Nephron (organoid): ENCODE data around the gene PRPF31.

ENCODE experiments used
- H3K27ac Mint-ChIP-seq, 3 experiments: 2 replicates each; pipeline ENCODE4 v1.8.0; 2020; ENCODE audit warnings: mixed read lengths in 3 of 3, mild to moderate bottlenecking in 2 of 3, moderate library complexity in 1 of 3
- H3K27me3 Mint-ChIP-seq: 2 replicates; pipeline ENCODE4 v1.8.0; 2021; ENCODE audit warnings: low read depth, mild to moderate bottlenecking, moderate library complexity, mixed read lengths
- H3K36me3 Mint-ChIP-seq: 2 replicates; pipeline ENCODE4 v1.8.0; 2020; ENCODE audit warnings: low read depth, mixed read lengths
- H3K4me1 Mint-ChIP-seq: 2 replicates; pipeline ENCODE4 v1.8.0; 2020; ENCODE audit warnings: mixed read lengths
- H3K4me3 Mint-ChIP-seq, 3 experiments: 2 replicates each; pipeline ENCODE4 v1.8.0; 2020; ENCODE audit warnings: mild to moderate bottlenecking in 3 of 3, mixed read lengths in 3 of 3, moderate library complexity in 2 of 3
- H3K9me3 Mint-ChIP-seq: 2 replicates; pipeline ENCODE4 v1.8.0; 2020; ENCODE audit warnings: mixed read lengths
- TF ChIP-seq, protein P1 (sequence below), 3 experiments: fragments of 200-600 bp; sonication (generic); IDR thresholded peaks; one replicate each; pipeline ENCODE4 v1.5.0; 2021; ENCODE audit warnings: antibody characterized with exemption in 3 of 3; ENCODE audit not compliant: unreplicated experiment in 3 of 3

The PRPF31 gene

DNA sequence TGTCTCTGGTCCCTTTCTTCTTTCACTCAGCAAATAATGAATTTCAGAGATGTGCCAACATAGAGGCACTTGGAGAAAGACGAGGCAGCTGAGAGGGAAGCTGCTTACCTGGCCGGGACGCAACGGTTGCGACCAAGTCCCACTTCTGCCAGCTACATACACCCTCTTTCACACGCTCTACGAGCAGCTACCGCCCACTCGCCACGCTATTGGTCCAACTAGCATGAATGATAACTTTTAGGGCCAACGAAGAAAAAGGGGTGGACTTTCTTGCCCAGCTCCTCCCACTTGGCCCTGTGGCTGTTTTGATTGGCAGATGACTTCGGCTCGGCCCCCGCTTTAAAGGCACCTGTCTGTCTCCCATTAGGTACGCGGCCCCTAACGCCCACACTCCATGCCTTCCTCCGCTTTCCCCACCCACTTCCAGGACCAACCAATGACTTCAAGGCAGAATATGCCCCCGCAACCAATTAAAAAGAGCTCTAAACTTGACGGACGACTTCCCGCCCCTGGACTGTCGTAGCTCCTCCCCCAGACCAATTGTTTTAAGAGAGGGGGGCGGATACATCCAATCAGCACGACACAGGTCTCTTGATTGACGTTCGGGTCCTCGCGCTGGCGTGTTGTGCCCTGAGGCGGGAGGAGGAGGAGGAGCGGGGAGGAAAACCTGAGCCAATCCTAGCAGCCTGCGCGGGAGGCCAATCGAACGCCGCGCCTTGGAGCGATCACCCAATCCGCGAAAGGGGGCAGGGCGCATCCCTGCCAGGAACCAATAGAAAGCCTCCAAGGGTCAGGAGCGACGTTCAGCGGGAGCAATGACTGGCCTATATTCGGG, 21.5 kb downstream of the PRPF31 start:
- peak overlapping the region; percentile 37 to 86 (median 75) for H3K27ac Mint-ChIP-seq
- peaks cover 14% of the 10 kb centered on the region for H3K36me3 Mint-ChIP-seq
- H3K4me3 Mint-ChIP-seq, result peak overlapping the region; percentile 85 to 88 (median 87)
- no peaks in the 10 kb centered on the region for H3K27me3 Mint-ChIP-seq
- no peaks in the 10 kb centered on the region for H3K9me3 Mint-ChIP-seq
- TF ChIP-seq, protein P1, sequence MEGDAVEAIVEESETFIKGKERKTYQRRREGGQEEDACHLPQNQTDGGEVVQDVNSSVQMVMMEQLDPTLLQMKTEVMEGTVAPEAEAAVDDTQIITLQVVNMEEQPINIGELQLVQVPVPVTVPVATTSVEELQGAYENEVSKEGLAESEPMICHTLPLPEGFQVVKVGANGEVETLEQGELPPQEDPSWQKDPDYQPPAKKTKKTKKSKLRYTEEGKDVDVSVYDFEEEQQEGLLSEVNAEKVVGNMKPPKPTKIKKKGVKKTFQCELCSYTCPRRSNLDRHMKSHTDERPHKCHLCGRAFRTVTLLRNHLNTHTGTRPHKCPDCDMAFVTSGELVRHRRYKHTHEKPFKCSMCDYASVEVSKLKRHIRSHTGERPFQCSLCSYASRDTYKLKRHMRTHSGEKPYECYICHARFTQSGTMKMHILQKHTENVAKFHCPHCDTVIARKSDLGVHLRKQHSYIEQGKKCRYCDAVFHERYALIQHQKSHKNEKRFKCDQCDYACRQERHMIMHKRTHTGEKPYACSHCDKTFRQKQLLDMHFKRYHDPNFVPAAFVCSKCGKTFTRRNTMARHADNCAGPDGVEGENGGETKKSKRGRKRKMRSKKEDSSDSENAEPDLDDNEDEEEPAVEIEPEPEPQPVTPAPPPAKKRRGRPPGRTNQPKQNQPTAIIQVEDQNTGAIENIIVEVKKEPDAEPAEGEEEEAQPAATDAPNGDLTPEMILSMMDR (IDR thresholded peaks at IDR 0.05; ENCODE audit: unreplicated experiment in 3 of 3), result no peak
- H3K4me1 Mint-ChIP-seq, result peaks cover 37% of the 10 kb centered on the region

DNA sequence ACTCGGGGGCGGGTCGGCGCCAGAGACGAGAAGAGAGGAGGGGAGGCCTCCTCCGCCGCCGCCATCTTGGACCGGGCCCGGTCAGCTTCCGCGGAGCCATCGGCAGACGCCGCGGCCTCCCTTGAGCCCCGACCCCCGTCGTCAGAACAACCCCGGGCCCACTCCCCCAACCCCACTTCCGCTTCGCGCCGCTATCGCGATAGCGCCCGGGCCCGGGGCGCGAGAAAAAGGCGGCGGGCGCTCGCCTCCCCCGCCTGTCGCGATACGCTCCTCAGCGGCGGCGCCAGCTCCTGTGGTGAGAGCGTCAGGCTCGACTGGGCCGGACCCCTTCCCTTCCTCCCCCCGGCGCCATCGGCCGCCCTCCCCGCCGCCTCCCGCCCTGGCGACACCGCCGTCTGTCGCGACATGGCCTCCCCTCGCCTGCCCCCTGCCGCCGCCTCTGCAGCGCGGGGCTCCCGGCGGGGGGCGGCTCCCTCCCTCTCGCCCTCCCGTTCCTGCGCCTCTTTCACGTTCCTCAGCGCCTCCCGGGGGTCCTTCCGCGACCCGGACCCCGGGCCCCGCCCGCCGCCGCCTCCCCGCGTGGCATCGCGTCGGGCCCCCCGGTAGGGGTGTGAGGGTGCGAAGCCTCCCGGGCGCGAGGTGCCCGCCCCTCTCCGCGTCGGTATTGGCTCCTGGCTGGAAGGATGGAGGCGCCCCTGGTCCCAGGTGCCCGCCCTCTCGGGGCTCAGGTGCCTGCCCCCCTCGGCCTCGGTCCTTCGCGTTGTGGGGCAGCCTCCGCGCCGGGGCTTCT, 22.3 kb downstream of the PRPF31 start, which contains the start of gene CNOT3:
TSS of gene CNOT3 (plus strand) at position 64 of the 790 bp plus-strand sequence. CDS start 5,217 bp downstream, outside the sequence.
- peak within 1 kb of the TSS; percentile 85 to 93 (median 91) for H3K4me3 Mint-ChIP-seq
- no peaks in the 10 kb centered on the region for H3K27me3 Mint-ChIP-seq
- no peaks in the 10 kb centered on the region for H3K9me3 Mint-ChIP-seq
- peak within 1 kb of the TSS; percentile 86 to 93 (median 89) for H3K27ac Mint-ChIP-seq
- H3K36me3 Mint-ChIP-seq, result peaks cover 22% of the 10 kb centered on the region
- peaks cover 39% of the 10 kb centered on the region for H3K4me1 Mint-ChIP-seq
- TF ChIP-seq, protein P1 (IDR thresholded peaks at IDR 0.05; ENCODE audit: unreplicated experiment in 3 of 3), result peak in 1 of 3 experiments; percentile 22

DNA sequence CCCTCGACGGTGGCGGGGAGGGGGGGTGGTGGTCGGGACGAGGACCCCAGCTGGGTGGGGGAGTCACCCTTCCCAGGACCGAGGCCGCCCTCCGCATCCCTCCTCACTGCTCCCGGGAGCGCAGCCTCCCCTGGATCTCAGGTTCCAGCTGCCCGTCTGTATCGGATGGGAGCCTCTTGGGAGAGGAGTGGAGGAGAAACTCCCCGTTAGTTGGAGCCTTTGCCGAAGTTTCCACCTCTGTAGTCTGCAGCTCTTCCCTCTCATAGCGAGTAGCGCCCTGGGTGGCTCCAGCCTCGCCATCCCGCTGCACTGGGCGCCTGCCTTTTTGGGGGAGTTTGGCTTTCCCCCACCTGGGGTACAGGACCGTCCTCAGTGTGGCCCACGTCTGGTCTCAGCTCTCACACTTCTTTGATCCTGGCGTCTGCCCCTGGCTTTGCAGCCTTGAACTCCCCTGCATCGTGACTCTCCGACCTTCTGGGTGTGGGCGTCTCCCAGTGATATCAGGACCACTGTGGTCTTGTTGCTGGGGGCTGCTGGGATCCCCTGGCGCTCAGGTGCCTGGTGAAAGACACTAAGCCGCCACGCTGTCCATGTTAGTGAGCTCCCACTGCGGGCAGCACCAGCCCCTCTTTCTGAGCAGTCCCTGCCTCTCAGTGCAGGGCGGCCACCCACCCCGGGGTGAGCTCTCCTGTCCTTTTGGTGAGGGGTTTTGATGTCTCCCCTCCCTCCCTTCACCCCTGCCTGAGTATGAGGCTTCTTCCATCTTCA, 23.1 kb downstream of the PRPF31 start:
- H3K4me3 Mint-ChIP-seq, result peak overlapping the region; percentile 85 to 93 (median 91)
- peaks cover 39% of the 10 kb centered on the region for H3K4me1 Mint-ChIP-seq
- TF ChIP-seq, protein P1 (IDR thresholded peaks at IDR 0.05; ENCODE audit: unreplicated experiment in 3 of 3), result no peak
- peaks cover 30% of the 10 kb centered on the region for H3K36me3 Mint-ChIP-seq
- H3K27me3 Mint-ChIP-seq, result no peaks in the 10 kb centered on the region
- H3K27ac Mint-ChIP-seq, result peak overlapping the region; percentile 86 to 93 (median 89)
- H3K9me3 Mint-ChIP-seq, result no peaks in the 10 kb centered on the region

DNA sequence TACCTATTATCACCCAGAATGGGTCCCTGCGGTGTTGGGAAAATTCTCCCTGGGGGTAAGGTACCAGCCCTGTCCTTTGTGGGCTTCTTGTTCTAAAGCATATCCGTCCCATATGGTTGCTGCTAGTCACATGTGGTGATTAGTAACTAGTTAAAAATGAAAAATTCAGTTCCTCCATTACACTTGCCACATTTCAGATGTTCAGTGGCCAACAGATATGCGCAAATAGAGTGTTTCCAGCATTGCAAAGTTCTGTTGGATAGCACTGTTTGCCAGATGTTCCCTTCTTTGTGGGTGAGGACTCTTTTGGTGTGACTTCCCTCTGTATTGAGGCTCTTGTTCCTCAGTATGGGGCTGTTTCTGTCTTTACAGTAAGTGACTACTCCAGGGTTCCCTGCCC, 25.8 kb downstream of the PRPF31 start:
- Mint-ChIP-seq H3K4me3 (peak overlapping the region; percentile 50 to 85 (median 80)), H3K36me3 (peaks cover 45% of the 10 kb centered on the region), H3K9me3 (no peaks in the 10 kb centered on the region), H3K27me3 (no peaks in the 10 kb centered on the region), H3K27ac (no peak overlapping the region), H3K4me1 (peaks cover 33% of the 10 kb centered on the region)
- TF ChIP-seq, protein P1 (IDR thresholded peaks at IDR 0.05; ENCODE audit: unreplicated experiment in 3 of 3), result no peak

DNA sequence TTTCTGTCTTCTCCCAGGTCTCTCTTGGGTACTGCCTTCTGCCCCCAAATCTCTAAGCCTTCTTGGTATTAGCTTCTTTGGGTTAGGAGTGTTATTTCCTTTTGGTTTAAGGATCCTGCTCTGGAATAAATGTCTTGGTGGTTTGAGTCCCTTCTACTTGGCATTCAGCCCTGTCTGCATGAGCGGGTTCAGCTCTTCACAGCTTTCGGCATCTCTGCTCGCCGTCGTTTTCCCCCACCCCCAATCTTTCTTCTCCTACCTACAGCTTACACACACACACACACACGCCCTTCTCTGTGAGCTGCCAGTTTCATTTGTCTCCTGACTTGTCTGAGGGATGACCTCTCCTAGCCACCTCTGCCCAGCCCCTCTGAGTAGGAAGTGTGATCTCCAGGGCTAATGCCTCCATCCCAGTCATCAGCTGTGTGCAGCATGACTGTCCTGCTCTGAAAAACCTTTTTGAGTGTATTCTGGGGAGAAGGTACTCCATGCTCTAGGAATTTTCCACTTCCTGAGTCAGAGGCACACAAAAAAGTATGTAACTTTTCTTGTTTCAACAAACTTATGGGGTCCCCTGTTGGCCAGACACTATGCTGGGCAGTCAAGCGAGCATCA, 26.7 kb downstream of the PRPF31 start:
- H3K4me1 Mint-ChIP-seq, result peaks cover 28% of the 10 kb centered on the region
- peak overlapping the region; percentile 50 to 85 (median 80) for H3K4me3 Mint-ChIP-seq

More for the DNA sequence above, 26.7 kb downstream of the PRPF31 start:
- Mint-ChIP-seq H3K36me3 (peaks cover 54% of the 10 kb centered on the region), H3K27me3 (no peaks in the 10 kb centered on the region), H3K9me3 (no peaks in the 10 kb centered on the region), H3K27ac (peak overlapping the region; percentile 4 to 71 (median 42))
- TF ChIP-seq, protein P1 (IDR thresholded peaks at IDR 0.05; ENCODE audit: unreplicated experiment in 3 of 3), result no peak
